Prostate gland (tissue), 2 donors: ENCODE data around the gene CAPN5.

Source experiments
- CTCF ChIP-seq, 4 experiments: fragments of 200-600 bp in 2 of 4; fragments of 450-650 bp in 2 of 4; sonication (generic) in 2 of 4; IDR thresholded peaks; 1 replicate in 3 of 4; 2 replicates in 1 of 4; pipeline ENCODE4 v1.5.1; 2016 to 2019; ENCODE audit warnings: antibody characterized with exemption in 4 of 4, mild to moderate bottlenecking in 2 of 4, moderate library complexity in 2 of 4
- POLR2AphosphoS5 ChIP-seq: sonication (generic); formaldehyde crosslinking; IDR thresholded peaks from one replicate; pipeline ENCODE4 v1.6.1; 2017; ENCODE audit warnings: antibody characterized with exemption

- TF ChIP-seq CTCF (IDR thresholded peaks at IDR 0.05) (peak in 3 of 4 experiments; percentile 21 to 36 (median 35)), POLR2AphosphoS5 (no peak)
Observed at GRCh38 chr11:77113382-77114088, 46.8 kb downstream of the CAPN5 start.
